CD14-positive monocyte (primary cell): Measurements from ENCODE around the gene EPHB2. TPM values are rescaled to one million over a fixed set of nuclear protein-coding genes. Genes with fewer than 3 reads are reported as not detected.

Experiments
- DNase-seq, 3 donors: peaks; one replicate each; pipeline ENCODE4 v3.0.0-alpha.2; 2011 to 2022
- H2AFZ ChIP-seq: 2 replicates; pipeline ENCODE4 v1.6.0; 2012; ENCODE audit warnings: mild to moderate bottlenecking, low read depth, low read length, inconsistent platforms; ENCODE audit not compliant: insufficient read depth, poor library complexity, severe bottlenecking
- H3K27ac ChIP-seq, 2 donors: 1 replicate in 1 of 2; 2 replicates in 1 of 2; pipeline ENCODE4 v1.5.1; 2012 to 2013; ENCODE audit warnings: low read length in 2 of 2, control low read depth in 1 of 2, inconsistent platforms in 1 of 2, low read depth in 1 of 2, mild to moderate bottlenecking in 1 of 2
- H3K27me3 ChIP-seq, 2 donors: one replicate each; pipeline versions ENCODE4 v1.6.0 to v1.6.1; 2011 to 2013; ENCODE audit warnings: low read length in 2 of 2; ENCODE audit not compliant: control insufficient read depth in 2 of 2, insufficient read depth in 2 of 2
- H3K36me3 ChIP-seq, 2 donors: replicated peaks in 1 of 2; 1 replicate in 1 of 2; 2 replicates in 1 of 2; pipeline versions ENCODE4 v1.5.1 to v1.6.1; 2012 to 2013; ENCODE audit warnings: low read length in 2 of 2, control low read depth in 1 of 2, inconsistent platforms in 1 of 2, mild to moderate bottlenecking in 1 of 2; ENCODE audit not compliant: insufficient read depth in 2 of 2, control insufficient read depth in 1 of 2
- H3K4me1 ChIP-seq, 2 donors: 1 replicate in 1 of 2; 2 replicates in 1 of 2; pipeline versions ENCODE4 v1.5.1 to v1.6.1; 2012 to 2013; ENCODE audit warnings: low read length in 2 of 2, control low read depth in 1 of 2, inconsistent platforms in 1 of 2, mild to moderate bottlenecking in 1 of 2, moderate library complexity in 1 of 2; ENCODE audit not compliant: insufficient read depth in 2 of 2, control insufficient read depth in 1 of 2
- H3K4me2 ChIP-seq: replicated peaks from 2 replicates; pipeline ENCODE3; 2012; ENCODE audit warnings: low read length, moderate library complexity, mild to moderate bottlenecking; ENCODE audit not compliant: poor library complexity, severe bottlenecking; ENCODE audit errors: extremely low read depth
- H3K4me3 ChIP-seq, 3 experiments: fragments of 200-600 bp in 1 of 3; sonication (generic) in 1 of 3; replicated peaks in 1 of 3; 1 replicate in 2 of 3; 2 replicates in 1 of 3; pipeline ENCODE4 v1.5.1; 2011 to 2013; ENCODE audit warnings: low read length in 3 of 3, mild to moderate bottlenecking in 3 of 3, control low read depth in 2 of 3, low read depth in 2 of 3, inconsistent platforms in 1 of 3, moderate library complexity in 1 of 3
- H3K79me2 ChIP-seq: 2 replicates; pipeline ENCODE4 v1.6.0; 2012; ENCODE audit warnings: mild to moderate bottlenecking, control low read depth, inconsistent platforms, low read length, moderate library complexity; ENCODE audit not compliant: insufficient read depth
- H3K9ac ChIP-seq: 2 replicates; pipeline ENCODE4 v1.6.0; 2017; ENCODE audit warnings: low read length, mild to moderate bottlenecking; ENCODE audit not compliant: insufficient read depth, poor library complexity, severe bottlenecking
- H3K9me3 ChIP-seq, 2 donors: replicated peaks in 1 of 2; 1 replicate in 1 of 2; 2 replicates in 1 of 2; pipeline versions ENCODE4 v1.5.1 to v1.6.1; 2012 to 2013; ENCODE audit warnings: low read length in 2 of 2, control low read depth in 1 of 2; ENCODE audit not compliant: control insufficient read depth in 1 of 2, insufficient read depth in 1 of 2
- H4K20me1 ChIP-seq: 2 replicates; pipeline ENCODE4 v1.6.0; 2012; ENCODE audit warnings: mild to moderate bottlenecking, low read length, control low read depth, moderate library complexity; ENCODE audit not compliant: insufficient read depth
- H3K27ac Mint-ChIP-seq, 7 donors: one replicate each; pipeline ENCODE4 v1.8.0; 2020; ENCODE audit warnings: mild to moderate bottlenecking in 7 of 7, mixed read lengths in 7 of 7, moderate library complexity in 6 of 7, inconsistent platforms in 2 of 7
- H3K27me3 Mint-ChIP-seq, 3 donors: one replicate each; pipeline ENCODE4 v1.8.0; 2021 to 2022; ENCODE audit warnings: low read depth in 3 of 3, mild to moderate bottlenecking in 3 of 3, mixed read lengths in 3 of 3, moderate library complexity in 3 of 3, inconsistent platforms in 1 of 3
- H3K36me3 Mint-ChIP-seq, 2 donors: one replicate each; pipeline ENCODE4 v1.8.0; 2020; ENCODE audit warnings: mixed read lengths in 2 of 2, inconsistent platforms in 1 of 2, mild to moderate bottlenecking in 1 of 2
- H3K4me1 Mint-ChIP-seq: one replicate; pipeline ENCODE4 v1.8.0; 2020; ENCODE audit warnings: mild to moderate bottlenecking, mixed read lengths
- H3K4me3 Mint-ChIP-seq, 2 donors: one replicate each; pipeline ENCODE4 v1.8.0; 2020; ENCODE audit warnings: mild to moderate bottlenecking in 2 of 2, mixed read lengths in 2 of 2, moderate library complexity in 1 of 2
- H3K9me3 Mint-ChIP-seq, 7 donors: one replicate each; pipeline ENCODE4 v1.8.0; 2020 to 2022; ENCODE audit warnings: mixed read lengths in 7 of 7, mild to moderate bottlenecking in 6 of 7, moderate library complexity in 6 of 7, inconsistent platforms in 2 of 7
- CTCF ChIP-seq: fragments of 200-600 bp; IDR thresholded peaks from one replicate; pipeline ENCODE4 v1.8.0; 2022; ENCODE audit warnings: antibody characterized with exemption, mild to moderate bottlenecking
- WGBS: methylation state at CpG from one replicate; pipeline ENCODE4 v1.1.5; 2013; ENCODE audit warnings: missing lambda C conversion rate; ENCODE audit not compliant: insufficient coverage; 5-methylcytosine and 5-hydroxymethylcytosine counted together
- intact Hi-C, 2 donors: fragments of 100-400 bp; cut with micrococcal nuclease; formaldehyde crosslinking; loops; one replicate each; pipeline versions ENCODE4 v1.15.0 to v1.15.1; 2023
- polyA plus RNA-seq, 3 donors: library from polyadenylated mRNA; depleted of rRNA in 1 of 3; unstranded in 2 of 3; stranded (reverse) in 1 of 3; fragments of 300-500 nt in 2 of 3; fragments of >200 nt in 1 of 3; fragmentation: Illumina TruSeq in 2 of 3; gene quantifications; 1 replicate in 2 of 3; 2 replicates in 1 of 3; pipeline ENCODE4 v1.2.3, GENCODE V29; 2012 to 2021

The EPHB2 gene
- polyA plus RNA-seq, 3 donors = 2.9 to 5.6 (median 3.4) TPM

DNA sequence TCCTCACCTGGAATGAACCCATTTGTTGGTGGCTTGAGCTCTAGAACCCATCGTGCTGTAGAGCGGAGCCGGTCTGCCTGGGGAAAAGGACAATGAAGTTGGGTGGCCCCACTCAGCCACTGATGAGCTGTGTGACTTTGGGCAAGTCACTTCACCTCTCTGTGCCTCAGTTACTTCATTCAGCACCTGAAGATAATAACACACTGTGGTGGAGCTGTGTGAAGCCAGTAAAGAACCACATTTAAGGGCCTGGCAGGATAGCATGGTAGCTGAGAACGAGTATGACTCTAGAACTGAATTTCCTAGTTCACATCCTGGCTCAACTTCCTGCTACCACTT, 37.1 kb downstream of the EPHB2 start:
- peak overlapping the region in 4 of 7 donors; percentile 19 to 57 (median 47) for H3K27ac Mint-ChIP-seq
- intact Hi-C loops = loop anchor here in 1 of 2 donors (5.0 kb wide), 1 partner anchor 35 kb away; the partner anchor contains the start of gene EPHB2
- DNase-seq = no peak
- H3K4me1 ChIP-seq = peaks cover 52 to 66% of the 10 kb centered on the region in 2 donors
- H3K27ac ChIP-seq = peak overlapping the region in 1 of 2 donors; percentile 80
- no peaks in the 10 kb centered on the region for H3K79me2 ChIP-seq
- H3K4me3 Mint-ChIP-seq = no peak overlapping the region
- H2AFZ ChIP-seq = no peak overlapping the region
- H3K9ac ChIP-seq = no peak overlapping the region
- 100% methylated on average over 1 of the region's 4 CpGs for WGBS
- no peak overlapping the region for H3K4me2 ChIP-seq
- no peaks in the 10 kb centered on the region for H3K9me3 Mint-ChIP-seq
- H3K9me3 ChIP-seq = no peaks in the 10 kb centered on the region
- H3K27me3 Mint-ChIP-seq = peaks cover 0 to 5% (median 0%) of the 10 kb centered on the region in 3 donors
- no peaks in the 10 kb centered on the region for H4K20me1 ChIP-seq
- peaks cover 57% of the 10 kb centered on the region for H3K4me1 Mint-ChIP-seq
- no peaks in the 10 kb centered on the region for H3K36me3 ChIP-seq
- H3K27me3 ChIP-seq = no peaks in the 10 kb centered on the region
- no peak for TF ChIP-seq CTCF
- no peak overlapping the region for H3K4me3 ChIP-seq
- no peaks in the 10 kb centered on the region for H3K36me3 Mint-ChIP-seq

- Histone ChIP-seq H2AFZ (no peak overlapping the region), H3K36me3 (no peaks in the 10 kb centered on the region), H3K9ac (peak overlapping the region; percentile 62), H3K27me3 (no peaks in the 10 kb centered on the region), H3K4me1 (peaks cover 52 to 64% of the 10 kb centered on the region in 2 donors), H4K20me1 (no peaks in the 10 kb centered on the region), H3K4me3 (no peak overlapping the region), H3K79me2 (no peaks in the 10 kb centered on the region), H3K27ac (peak overlapping the region in 1 of 2 donors; percentile 97), H3K4me2 (no peak overlapping the region), H3K9me3 (no peaks in the 10 kb centered on the region)
- H3K4me1 Mint-ChIP-seq = peaks cover 57% of the 10 kb centered on the region
- WGBS = no CpG with 5 or more reads among the region's 4 CpGs
- H3K9me3 Mint-ChIP-seq = no peaks in the 10 kb centered on the region
- H3K27me3 Mint-ChIP-seq = peaks cover 0 to 5% (median 0%) of the 10 kb centered on the region in 3 donors
- no peak overlapping the region for H3K4me3 Mint-ChIP-seq
- TF ChIP-seq CTCF = no peak
- no peak for DNase-seq
- peak overlapping the region; percentile 95 to 99 (median 99) for H3K27ac Mint-ChIP-seq
- no peaks in the 10 kb centered on the region for H3K36me3 Mint-ChIP-seq
- intact Hi-C loops = loop anchor here in 1 of 2 donors (5.0 kb wide), 1 partner anchor 37 kb away; the partner anchor contains the start of gene EPHB2
Measured at GRCh38 chr1:22749503-22749902, 38.9 kb downstream of the EPHB2 start.
